Heart right ventricle (tissue), 16 donors: ENCODE data around the gene STARD5. TPM values are rescaled to one million over a fixed set of nuclear protein-coding genes. Genes with fewer than 3 reads are reported as not detected.

Experiments
- ATAC-seq, 8 donors: fragments of 200-7000 bp; cut with Tn5 transposase; one replicate each; pipeline ENCODE4 v1.9.1; 2020; ENCODE audit warnings: mild to moderate bottlenecking in 8 of 8, moderate library complexity in 8 of 8, moderate number of reproducible peaks in 1 of 8
- DNase-seq, 2 donors: peaks; one replicate each; pipeline ENCODE4 v3.0.0-alpha.2; 2020
- H3K27ac ChIP-seq, 10 donors: fragments of 200-600 bp; sonication (generic) in 2 of 10; one replicate each; pipeline versions ENCODE4 v1.5.0 to v1.8.0; 2020 to 2022; ENCODE audit warnings: mild to moderate bottlenecking in 3 of 10
- H3K27me3 ChIP-seq, 7 donors: fragments of 200-600 bp; one replicate each; pipeline ENCODE4 v1.8.0; 2021 to 2022; ENCODE audit warnings: mild to moderate bottlenecking in 2 of 7
- H3K36me3 ChIP-seq, 9 donors: fragments of 200-600 bp; sonication (generic) in 1 of 9; one replicate each; pipeline versions ENCODE4 v1.5.0 to v1.8.0; 2020 to 2022; ENCODE audit warnings: mild to moderate bottlenecking in 2 of 9
- H3K4me1 ChIP-seq, 9 donors: fragments of 200-600 bp; sonication (generic) in 1 of 9; one replicate each; pipeline versions ENCODE4 v1.5.0 to v1.8.0; 2020 to 2022; ENCODE audit warnings: mild to moderate bottlenecking in 4 of 9
- H3K4me3 ChIP-seq, 10 donors: fragments of 200-600 bp; sonication (generic) in 2 of 10; one replicate each; pipeline versions ENCODE4 v1.5.0 to v1.8.0; 2020 to 2022; ENCODE audit warnings: mild to moderate bottlenecking in 7 of 10, moderate library complexity in 2 of 10
- H3K9me3 ChIP-seq, 11 donors: fragments of 200-600 bp in 10 of 11; sonication (generic) in 2 of 11; one replicate each; pipeline versions ENCODE4 v1.5.0 to v1.8.0; 2013 to 2022; ENCODE audit warnings: mild to moderate bottlenecking in 2 of 11, control low read depth in 1 of 11, moderate library complexity in 1 of 11
- WGBS, 2 donors: extraction: QIAGEN DNeasy Blood & Tissue Kit; methylation state at CpG; one replicate each; pipeline ENCODE4 v1.1.7; 2013; ENCODE audit warnings: inconsistent platforms in 1 of 2; 5-methylcytosine and 5-hydroxymethylcytosine counted together
- intact Hi-C, 10 donors: fragments of 100-400 bp; cut with DNase I; formaldehyde crosslinking; loops; one replicate each; pipeline versions ENCODE4 v1.11.1 to v1.14.2; 2022
- polyA plus RNA-seq, 2 donors: library from polyadenylated mRNA; stranded (reverse); fragments of 200-250 nt; gene quantifications; one replicate each; pipeline ENCODE4 v1.2.3, GENCODE V29; 2013
- total RNA-seq, 10 donors: library from RNA; stranded (reverse); fragmentation: NEBNext Ultra II Directional in 3 of 10; extraction: Animal tissue kit (Norgen Biotek cat#: 25700) in 3 of 10; gene quantifications; one replicate each; pipeline versions ENCODE4 v1.2.1 to v1.2.4, GENCODE V29; 2021 to 2023
- TF ChIP-seq, protein P1 (sequence below), 9 donors: fragments of 200-600 bp; sonication (generic) in 2 of 9; IDR thresholded peaks; one replicate each; pipeline versions ENCODE4 v1.5.0 to v1.8.0; 2021 to 2022; ENCODE audit warnings: antibody characterized with exemption in 9 of 9, mild to moderate bottlenecking in 5 of 9, moderate library complexity in 1 of 9
- donor health status: Arrhythmogenic right ventricular cardiomyopathy.
- donor health status: ischemic (EF 13 %, LVEDD 7.1; RV severe dilation, severe dysfunction).
- donor health status: healthy with polysubstance abuse.
- donor health status: DM: no; HTN: yes; CAD: no.
- donor health status: DM: no; HTN: no; CAD: no.
- donor health status: ischemic (EF 25% LVEDD 6.9; RV normal size, moderate dysfunction).
- donor health status: ischemic (EF 25% LVEDD 5.7; RV mildly dilated, moderate dysfunction).
- donor health status: healthy.
- donor health status: DM: yes; HTN: yes; CAD: no.
- donor health status: Ischemic cardiomyopathy.
- donor health status: ischemic (EF 35%, LVEDD 5.7; RV mildly dilated, moderate dysfunction).
- donor health status: nonischemic (EF 11% LVEDD 7.7; RV severe dilation, severe dysfunction).
- donor health status: DM: yes; HTN: yes; CAD: no.
- donor health status: PGD.
- donor health status: ischemic (EF 29% LVEDD 5.4; RV normal size, mild dysfunction).
- donor health status: nonischemic (EF 23%, LVEDD 6.1; RV moderate dilation, normal function).

The STARD5 gene
- total and polyA plus RNA-seq, 12 donors: 0.70 to 4.7 (median 1.3) TPM

DNA sequence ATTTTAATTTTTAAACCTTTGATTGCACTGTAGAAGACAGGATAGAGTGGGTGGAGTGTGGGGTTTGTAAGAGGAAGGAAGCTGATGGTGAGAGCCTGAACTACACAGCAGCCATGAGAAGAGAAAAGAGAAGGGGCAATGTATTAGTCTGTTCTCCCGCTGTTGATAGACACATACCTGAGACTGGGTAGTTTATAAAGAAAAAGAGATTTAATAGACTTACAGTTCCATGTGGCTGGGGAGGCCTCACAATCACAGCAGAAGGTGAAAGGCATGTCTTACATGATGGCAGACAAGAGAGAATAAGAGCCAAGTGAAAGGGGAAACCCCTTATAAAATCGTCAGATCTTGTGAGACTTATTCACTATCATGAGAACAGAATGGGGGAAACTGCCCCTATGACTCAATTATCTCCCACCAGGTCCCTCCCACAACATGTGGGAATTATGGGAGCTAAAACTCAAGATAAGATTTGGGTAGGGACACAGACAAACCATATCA is 37.3 kb downstream of the STARD5 start:
- peak overlapping the region in 1 of 10 donors; percentile 67 for H3K27ac ChIP-seq
- ATAC-seq: peak in 1 of 8 donors; percentile 39
- TF ChIP-seq, protein P1, sequence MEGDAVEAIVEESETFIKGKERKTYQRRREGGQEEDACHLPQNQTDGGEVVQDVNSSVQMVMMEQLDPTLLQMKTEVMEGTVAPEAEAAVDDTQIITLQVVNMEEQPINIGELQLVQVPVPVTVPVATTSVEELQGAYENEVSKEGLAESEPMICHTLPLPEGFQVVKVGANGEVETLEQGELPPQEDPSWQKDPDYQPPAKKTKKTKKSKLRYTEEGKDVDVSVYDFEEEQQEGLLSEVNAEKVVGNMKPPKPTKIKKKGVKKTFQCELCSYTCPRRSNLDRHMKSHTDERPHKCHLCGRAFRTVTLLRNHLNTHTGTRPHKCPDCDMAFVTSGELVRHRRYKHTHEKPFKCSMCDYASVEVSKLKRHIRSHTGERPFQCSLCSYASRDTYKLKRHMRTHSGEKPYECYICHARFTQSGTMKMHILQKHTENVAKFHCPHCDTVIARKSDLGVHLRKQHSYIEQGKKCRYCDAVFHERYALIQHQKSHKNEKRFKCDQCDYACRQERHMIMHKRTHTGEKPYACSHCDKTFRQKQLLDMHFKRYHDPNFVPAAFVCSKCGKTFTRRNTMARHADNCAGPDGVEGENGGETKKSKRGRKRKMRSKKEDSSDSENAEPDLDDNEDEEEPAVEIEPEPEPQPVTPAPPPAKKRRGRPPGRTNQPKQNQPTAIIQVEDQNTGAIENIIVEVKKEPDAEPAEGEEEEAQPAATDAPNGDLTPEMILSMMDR (IDR thresholded peaks at IDR 0.05): no peak

DNA sequence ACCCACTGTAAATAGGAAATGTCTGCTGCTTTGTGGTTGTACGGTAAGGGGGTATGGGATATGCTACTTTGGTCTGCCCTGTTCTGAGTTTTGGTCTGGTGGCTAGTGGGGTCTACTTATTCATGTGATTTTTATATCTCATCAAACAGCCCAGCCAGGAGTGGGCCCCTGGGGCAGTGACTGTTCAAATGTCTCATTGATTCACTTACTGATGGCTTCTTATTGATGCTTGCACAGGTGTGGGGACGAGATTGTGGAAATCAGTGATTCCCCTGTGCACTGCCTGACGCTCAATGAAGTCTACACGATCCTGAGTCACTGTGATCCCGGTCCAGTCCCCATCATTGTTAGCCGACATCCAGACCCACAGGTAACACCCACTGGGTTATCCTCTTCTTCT is 38.5 kb downstream of the STARD5 start:
- Histone ChIP-seq H3K4me1 (peaks cover 0 to 39% (median 4%) of the 10 kb centered on the region in 9 donors), H3K4me3 (no peak overlapping the region), H3K36me3 (peaks cover 0 to 61% (median 0%) of the 10 kb centered on the region in 9 donors), H3K27me3 (no peaks in the 10 kb centered on the region), H3K27ac (peak overlapping the region in 1 of 10 donors; percentile 67), H3K9me3 (no peaks in the 10 kb centered on the region)
- 93 to 96% methylated on average over 6 of the region's 6 CpGs for WGBS, 2 donors
- intact Hi-C loops: loop anchor here in 1 of 10 donors (10.0 kb wide), 1 partner anchor 49 kb away; no protein-coding TSS in a partner anchor
- ATAC-seq (no peak), DNase-seq (no peak)
- TF ChIP-seq, protein P1 (IDR thresholded peaks at IDR 0.05): no peak

More for the DNA sequence above, 37.3 kb downstream of the STARD5 start:
- DNase-seq: no peak
- H3K9me3 ChIP-seq: no peaks in the 10 kb centered on the region
- H3K27me3 ChIP-seq: no peaks in the 10 kb centered on the region
- intact Hi-C loops: loop anchor here in 1 of 10 donors (10.0 kb wide), 1 partner anchor 48 kb away; no protein-coding TSS in a partner anchor
- peaks cover 0 to 43% (median 4%) of the 10 kb centered on the region in 9 donors for H3K4me1 ChIP-seq
- peaks cover 0 to 61% (median 0%) of the 10 kb centered on the region in 9 donors for H3K36me3 ChIP-seq
- WGBS, 2 donors: 72 to 84% methylated on average over 2 of the region's 2 CpGs
- no peak overlapping the region for H3K4me3 ChIP-seq

DNA sequence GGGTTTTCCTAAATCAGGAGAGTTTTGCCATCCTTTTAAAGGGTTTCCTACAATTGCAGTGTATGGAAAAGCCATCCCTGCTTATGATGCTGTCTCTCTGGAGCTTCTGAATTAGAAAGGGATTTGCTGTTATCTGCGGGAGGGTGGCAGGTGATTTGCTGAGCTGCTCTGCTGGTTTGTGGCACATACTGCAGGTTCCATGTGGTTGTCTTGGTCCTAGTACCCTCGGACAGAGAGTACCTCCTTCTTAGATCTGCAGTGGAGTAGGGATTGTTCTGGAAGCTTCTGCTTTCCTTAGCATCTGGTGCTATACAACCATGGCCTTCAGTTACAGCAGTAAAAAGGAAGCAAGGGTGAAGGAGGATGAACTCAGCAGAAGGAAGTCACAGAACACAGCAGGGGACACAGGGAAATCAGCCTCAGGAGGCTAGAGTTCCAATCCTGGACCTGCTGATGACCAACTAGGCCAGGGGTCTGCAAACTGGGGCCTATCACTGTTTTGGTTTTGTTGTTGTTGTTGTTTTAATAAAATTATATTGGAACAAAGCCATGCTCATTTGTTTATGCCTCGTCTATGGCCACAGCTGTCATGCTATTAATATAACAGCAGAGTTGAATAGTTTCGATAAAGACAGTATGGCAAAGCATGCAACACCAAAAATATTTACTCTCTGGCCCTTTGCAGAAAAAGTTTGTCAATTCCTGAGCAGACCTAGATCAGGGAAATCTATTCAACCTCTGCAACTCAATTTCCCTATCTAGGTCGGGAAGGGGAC is 39.5 kb downstream of the STARD5 start:
- 63 to 64% methylated on average over 5 of the region's 5 CpGs for WGBS, 2 donors
- Histone ChIP-seq H3K4me3 (no peak overlapping the region), H3K27ac (peak overlapping the region in 2 of 10 donors; percentile 31 to 33), H3K9me3 (no peaks in the 10 kb centered on the region), H3K4me1 (peaks cover 0 to 39% (median 4%) of the 10 kb centered on the region in 9 donors), H3K36me3 (peaks cover 0 to 70% (median 0%) of the 10 kb centered on the region in 9 donors), H3K27me3 (no peaks in the 10 kb centered on the region)
- TF ChIP-seq, protein P1 (IDR thresholded peaks at IDR 0.05): no peak
- DNase-seq: no peak
- peak in 6 of 8 donors; percentile 13 to 72 (median 45) for ATAC-seq
- intact Hi-C loops: loop anchor here in 2 of 10 donors (5.0 to 10.0 kb wide), 2 partner anchors 50 to 103 kb away; no protein-coding TSS in a partner anchor

DNA sequence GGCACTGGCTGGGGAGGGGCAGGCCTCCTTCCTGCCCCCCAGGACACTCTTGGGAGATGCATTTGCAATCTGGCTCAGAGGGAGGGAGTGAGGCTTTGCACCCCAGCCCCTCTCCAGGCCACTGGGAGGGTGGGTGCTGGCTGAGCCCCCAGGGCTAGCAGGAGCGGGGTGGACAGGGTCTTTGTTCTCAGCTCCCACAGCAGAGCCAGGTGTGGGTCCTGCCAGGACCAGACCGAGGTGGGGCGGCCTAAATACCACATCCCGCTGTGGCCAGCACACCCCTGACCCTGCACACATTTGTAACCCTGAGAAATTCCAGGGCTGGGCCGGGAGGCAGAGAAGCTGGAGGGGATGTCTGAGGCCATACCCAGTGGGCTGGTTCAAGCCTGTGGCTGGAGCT is 41.0 kb downstream of the STARD5 start:
- H3K4me3 ChIP-seq: no peak overlapping the region
- ATAC-seq: no peak
- H3K9me3 ChIP-seq: peaks cover 0 to 1% (median 0%) of the 10 kb centered on the region in 11 donors
- WGBS, 2 donors: 97% methylated on average over 5 of the region's 5 CpGs
- no peak for DNase-seq
- peaks cover 0 to 70% (median 0%) of the 10 kb centered on the region in 9 donors for H3K36me3 ChIP-seq
- H3K27ac ChIP-seq: no peak overlapping the region
- no peaks in the 10 kb centered on the region for H3K27me3 ChIP-seq
- intact Hi-C loops: loop anchor here in 2 of 10 donors (5.0 to 10.0 kb wide), 2 partner anchors 52 to 104 kb away; no protein-coding TSS in a partner anchor
- peaks cover 0 to 39% (median 4%) of the 10 kb centered on the region in 9 donors for H3K4me1 ChIP-seq
- TF ChIP-seq, protein P1 (IDR thresholded peaks at IDR 0.05): no peak
